Measurements from ENCODE around the gene STKLD1.

GRCh38 chr9:133383438-133383837 lies 7.3 kb downstream of the STKLD1 start:
- no peak for TF ChIP-seq POLR2A (IDR thresholded peaks at IDR 0.05)
- no peak for TF ChIP-seq CTCF (IDR thresholded peaks at IDR 0.05)
- no peak for TF ChIP-seq POLR2AphosphoS5 (IDR thresholded peaks at IDR 0.05)
- TF ChIP-seq EP300 (IDR thresholded peaks at IDR 0.05), result no peak

Measured in gastroesophageal sphincter (tissue), 3 donors.